CD4-positive, alpha-beta memory T cell (primary cell): ENCODE measurements around the gene CTAGE9. TPM values are rescaled to one million over a fixed set of nuclear protein-coding genes. Genes with fewer than 3 reads are reported as not detected.

Experiments
- CTCF ChIA-PET: fragments of 350-600 bp; sonication (Branson Sonifier 250); formaldehyde crosslinking; loops from one replicate; lab custom pipeline; 2021; ENCODE audit warnings: inconsistent platforms; ENCODE audit not compliant: partially characterized antibody; lab: Charles Lee
- POLR2A ChIA-PET: fragments of 350-600 bp; sonication (Branson Sonifier 250); formaldehyde crosslinking; loops from one replicate; lab custom pipeline; 2021; ENCODE audit not compliant: partially characterized antibody; lab: Charles Lee
- DNase-seq, 5 donors: peaks; one replicate each; pipeline versions ENCODE4 v3.0.0 to v3.0.0-alpha.2; 2020 to 2022; ENCODE audit warnings: mixed read lengths in 1 of 5
- H3K27ac ChIP-seq: one replicate; pipeline ENCODE4 v1.7.0; 2013; ENCODE audit warnings: low read depth, low read length
- H3K27me3 ChIP-seq: 2 replicates; pipeline ENCODE4 v1.7.0; 2013; ENCODE audit warnings: mild to moderate bottlenecking, low read length, moderate library complexity; ENCODE audit not compliant: insufficient read depth
- H3K36me3 ChIP-seq: 2 replicates; pipeline ENCODE4 v1.7.0; 2013; ENCODE audit warnings: mild to moderate bottlenecking, low read length, moderate library complexity; ENCODE audit not compliant: insufficient read depth
- H3K4me1 ChIP-seq: 2 replicates; pipeline ENCODE4 v1.7.0; 2013; ENCODE audit warnings: mild to moderate bottlenecking, low read length, moderate library complexity; ENCODE audit not compliant: insufficient read depth
- H3K4me3 ChIP-seq, 2 donors: one replicate each; pipeline ENCODE4 v1.7.0; 2013; ENCODE audit warnings: low read length in 2 of 2, mild to moderate bottlenecking in 1 of 2
- H3K9me3 ChIP-seq, 2 donors: one replicate each; pipeline ENCODE4 v1.7.0; 2013; ENCODE audit warnings: low read length in 2 of 2, control low read depth in 1 of 2; ENCODE audit not compliant: control insufficient read depth in 1 of 2
- H3K27ac Mint-ChIP-seq, 7 donors: one replicate each; pipeline ENCODE4 v1.8.0; 2020 to 2021; ENCODE audit warnings: mixed read lengths in 7 of 7, mild to moderate bottlenecking in 6 of 7, inconsistent platforms in 3 of 7, moderate library complexity in 3 of 7
- H3K27me3 Mint-ChIP-seq, 2 donors: one replicate each; pipeline ENCODE4 v1.8.0; 2020 to 2021; ENCODE audit warnings: mixed read lengths in 2 of 2
- H3K36me3 Mint-ChIP-seq, 2 donors: one replicate each; pipeline ENCODE4 v1.8.0; 2020 to 2021; ENCODE audit warnings: mixed read lengths in 2 of 2, inconsistent platforms in 1 of 2, mild to moderate bottlenecking in 1 of 2
- H3K4me1 Mint-ChIP-seq, 4 donors: one replicate each; pipeline ENCODE4 v1.8.0; 2020 to 2021; ENCODE audit warnings: mixed read lengths in 4 of 4, mild to moderate bottlenecking in 1 of 4
- H3K4me3 Mint-ChIP-seq, 8 donors: one replicate each; pipeline ENCODE4 v1.8.0; 2020 to 2021; ENCODE audit warnings: mixed read lengths in 8 of 8, mild to moderate bottlenecking in 7 of 8, moderate library complexity in 6 of 8, inconsistent platforms in 3 of 8
- H3K9me3 Mint-ChIP-seq, 8 donors: one replicate each; pipeline ENCODE4 v1.8.0; 2020 to 2021; ENCODE audit warnings: mixed read lengths in 8 of 8, mild to moderate bottlenecking in 5 of 8, inconsistent platforms in 3 of 8, moderate library complexity in 1 of 8
- intact Hi-C: fragments of 100-400 bp; cut with micrococcal nuclease; formaldehyde crosslinking; loops from one replicate; pipeline ENCODE4 v1.15.1; 2023
- polyA plus RNA-seq, 2 donors: library from polyadenylated mRNA; unstranded; fragments of 300-500 nt; fragmentation: Illumina TruSeq; gene quantifications; one replicate each; pipeline ENCODE4 v1.2.3, GENCODE V29; 2021
- total RNA-seq, 2 experiments: library from RNA; stranded (reverse); gene quantifications; one replicate each; pipeline ENCODE4 v1.2.3, GENCODE V29; 2021

CTAGE9 gene
- total and polyA plus RNA-seq, 4 experiments from 2014 or later = not detected

DNA sequence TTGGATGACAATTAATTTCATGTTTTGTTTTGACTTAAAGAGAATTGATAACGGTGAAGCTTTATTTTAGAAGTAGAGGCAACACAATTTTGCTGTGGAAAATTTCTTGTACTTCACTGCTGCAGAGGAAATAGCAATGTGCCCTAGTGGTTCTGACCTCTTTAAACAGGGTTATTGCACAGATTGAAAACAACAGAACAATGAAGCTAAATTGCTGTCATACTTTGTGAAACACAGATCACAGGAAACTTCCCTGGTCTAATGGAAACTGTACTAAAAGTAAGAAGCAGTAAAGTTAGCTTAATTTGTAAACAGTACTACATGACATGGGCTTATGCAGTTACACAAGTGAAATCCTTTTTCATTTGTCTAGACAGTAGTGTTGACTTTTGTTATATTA lies 40.9 kb downstream of the CTAGE9 start:
- ChIA-PET POLR2A (no interaction called here), CTCF (interaction anchor here (0.5 kb wide), 1 partner anchor 175 kb away, joined by 3 read pairs; no protein-coding TSS in a partner anchor)
- H3K4me1 Mint-ChIP-seq = no peaks in the 10 kb centered on the region
- no peak for DNase-seq
- H3K27me3 Mint-ChIP-seq = no peaks in the 10 kb centered on the region
- no peaks in the 10 kb centered on the region for H3K27me3 ChIP-seq
- H3K4me1 ChIP-seq = no peaks in the 10 kb centered on the region
- H3K36me3 ChIP-seq = no peaks in the 10 kb centered on the region
- no peak overlapping the region for H3K27ac ChIP-seq
- H3K4me3 Mint-ChIP-seq = no peak overlapping the region
- H3K27ac Mint-ChIP-seq = no peak overlapping the region
- H3K4me3 ChIP-seq = no peak overlapping the region
- no peaks in the 10 kb centered on the region for H3K9me3 ChIP-seq
- no peaks in the 10 kb centered on the region for H3K36me3 Mint-ChIP-seq
- intact Hi-C loops = no loop called here
- H3K9me3 Mint-ChIP-seq = peaks cover 0 to 3% (median 0%) of the 10 kb centered on the region in 8 donors

DNA sequence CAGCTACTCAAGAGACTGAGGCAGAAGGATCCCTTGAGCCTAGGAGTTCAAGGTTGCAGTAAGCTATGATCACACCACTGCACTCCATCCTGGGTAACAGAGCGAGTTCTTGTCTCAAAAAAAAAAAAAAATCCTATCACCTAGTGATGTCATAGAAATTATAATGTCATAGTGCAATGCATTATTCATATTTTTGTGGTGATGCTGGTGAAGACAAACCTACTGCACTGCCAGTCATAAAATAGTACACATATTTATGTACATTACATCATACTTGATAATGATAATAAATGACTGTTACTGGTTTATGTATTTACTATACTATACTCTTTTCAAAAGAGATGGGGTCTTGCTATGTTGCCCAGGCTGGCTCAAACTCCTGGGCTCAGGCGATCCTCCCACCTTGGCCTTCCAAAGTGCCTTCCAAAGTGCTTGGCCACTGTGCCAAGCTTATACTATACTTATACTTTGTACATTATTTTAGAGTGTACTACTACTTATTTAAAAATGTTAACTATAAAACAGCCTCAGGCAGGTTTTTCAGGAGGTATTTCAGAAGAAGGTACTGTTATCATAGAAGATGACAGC lies 47.1 kb downstream of the CTAGE9 start:
- intact Hi-C loops = no loop called here
- H3K27ac ChIP-seq = no peak overlapping the region
- Mint-ChIP-seq H3K4me1 (no peaks in the 10 kb centered on the region), H3K9me3 (no peaks in the 10 kb centered on the region), H3K36me3 (no peaks in the 10 kb centered on the region), H3K4me3 (no peak overlapping the region), H3K27ac (no peak overlapping the region), H3K27me3 (no peaks in the 10 kb centered on the region)
- no peaks in the 10 kb centered on the region for H3K27me3 ChIP-seq
- no peak overlapping the region for H3K4me3 ChIP-seq
- no peak for DNase-seq
- no peaks in the 10 kb centered on the region for H3K9me3 ChIP-seq
- POLR2A ChIA-PET = no interaction called here
- H3K4me1 ChIP-seq = no peaks in the 10 kb centered on the region
- H3K36me3 ChIP-seq = no peaks in the 10 kb centered on the region
- CTCF ChIA-PET = interaction anchor here (1.2 kb wide), 1 partner anchor 35 kb away, joined by 3 read pairs; no protein-coding TSS in a partner anchor

DNA sequence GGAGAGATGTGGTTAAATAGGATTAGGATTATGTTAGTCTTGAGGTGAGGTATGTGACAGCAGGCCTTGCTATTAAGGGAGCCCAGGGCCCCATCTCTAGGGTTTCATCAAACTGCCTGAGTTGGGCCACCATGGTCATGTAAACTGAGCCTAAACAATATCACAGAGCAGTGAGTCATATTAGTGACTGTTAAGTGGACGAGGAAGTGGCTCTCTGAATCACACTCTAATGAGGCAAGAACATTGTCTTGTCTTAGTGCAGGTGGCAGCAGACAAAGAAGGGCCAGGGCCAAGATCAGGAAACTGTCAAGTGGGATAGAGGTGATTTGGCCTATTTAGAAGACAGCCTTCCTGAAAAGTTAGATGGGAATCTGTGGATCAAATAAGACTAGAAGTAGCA lies 50.6 kb downstream of the CTAGE9 start:
- DNase-seq = no peak

More for the DNA sequence above, 50.6 kb downstream of the CTAGE9 start:
- Mint-ChIP-seq H3K4me1 (no peaks in the 10 kb centered on the region), H3K9me3 (peaks cover 0 to 2% (median 0%) of the 10 kb centered on the region in 8 donors), H3K4me3 (no peak overlapping the region), H3K27ac (no peak overlapping the region), H3K36me3 (no peaks in the 10 kb centered on the region), H3K27me3 (no peaks in the 10 kb centered on the region)
- Histone ChIP-seq H3K27ac (no peak overlapping the region), H3K27me3 (no peaks in the 10 kb centered on the region), H3K4me1 (no peaks in the 10 kb centered on the region), H3K4me3 (no peak overlapping the region), H3K9me3 (no peaks in the 10 kb centered on the region), H3K36me3 (no peaks in the 10 kb centered on the region)
- ChIA-PET POLR2A (no interaction called here), CTCF (interaction anchor here (1.2 kb wide), 1 partner anchor 12 kb away, joined by 3 read pairs; no protein-coding TSS in a partner anchor)
- intact Hi-C loops = no loop called here

Other genes starting within 250 kb of the CTAGE9 start
- not detected for gene ARG1, start 137.8 kb downstream of the CTAGE9 start, total RNA-seq
- gene ARG1, start 137.8 kb downstream of the CTAGE9 start, polyA plus RNA-seq = 1 to 10 TPM in 1 of 2 donors, not detected in 1; 1.0 TPM
- gene MED23, start 82.8 kb downstream of the CTAGE9 start, total RNA-seq = 10 to 100 TPM; 53.7 to 56.4 TPM
- 10 to 100 TPM; 10.9 to 17.9 TPM for gene MED23, start 82.8 kb downstream of the CTAGE9 start, polyA plus RNA-seq
- gene ENPP3, start 73.7 kb downstream of the CTAGE9 start, total RNA-seq = under 1 TPM; 0.33 to 0.79 TPM
- under 1 TPM; 0.15 to 0.23 TPM for gene ENPP3, start 73.7 kb downstream of the CTAGE9 start, polyA plus RNA-seq
- gene OR2A4, start 9.6 kb downstream of the CTAGE9 start, total RNA-seq = not detected
- not detected for gene OR2A4, start 9.6 kb downstream of the CTAGE9 start, polyA plus RNA-seq
- under 1 TPM; 0.11 to 0.52 TPM for gene ENPP1, start 97.0 kb upstream of the CTAGE9 start, total RNA-seq
- under 1 TPM in 1 of 2 donors, not detected in 1; 0.03 TPM for gene ENPP1, start 97.0 kb upstream of the CTAGE9 start, polyA plus RNA-seq
- gene CCN2, start 240.4 kb upstream of the CTAGE9 start, total RNA-seq = not detected
- not detected for gene CCN2, start 240.4 kb upstream of the CTAGE9 start, polyA plus RNA-seq